Measurements from ENCODE around the gene DAPK1. TPM values are rescaled to one million over a fixed set of nuclear protein-coding genes. Genes with fewer than 3 reads are reported as not detected.

Gene DAPK1
- total and polyA plus RNA-seq, 10 of the 15 experiments (the other 5 are each of a cell fraction or from before 2014, with no cell fraction given): 8.2 to 94.7 (median 51.6) TPM

GRCh38 chr9:87725356-87725899 lies 227.8 kb downstream of the DAPK1 start:
- intact Hi-C loops (cut with micrococcal nuclease; ENCODE audit: unreplicated experiment) (no loop called here), in situ Hi-C loops (cut with MboI) (no loop called here)
- POLR2A ChIA-PET: no interaction called here
- SMC1A ChIA-PET (ENCODE audit: uncharacterized antibody, unreplicated experiment): no interaction called here
- H3K9ac ChIP-seq (ENCODE audit: control insufficient read depth, insufficient read depth, low read length): no peak overlapping the region
- H3K79me2 ChIP-seq (ENCODE audit: control insufficient read depth, insufficient read depth, low read length): no peaks in the 10 kb centered on the region
- H3K27me3 ChIP-seq (replicated peaks in 1 of 2; ENCODE audit: control insufficient read depth in 2 of 2, insufficient read depth in 2 of 2, low read length in 1 of 2): peaks cover 1 to 8% of the 10 kb centered on the region in 2 experiments
- H3K4me1 ChIP-seq (ENCODE audit: control insufficient read depth, insufficient read depth, low read length): no peaks in the 10 kb centered on the region; the same call in 1 of the 2 replicates
- ATAC-seq (no peak), FAIRE-seq (no peak), DNase-seq (ENCODE audit: low read depth, low spot score) (no peak)
- H3K9me3 ChIP-seq (replicated peaks; ENCODE audit: control insufficient read depth, insufficient read depth, low read length): no peaks in the 10 kb centered on the region; the same call in 2 of the 3 replicates
- H3K36me3 ChIP-seq (ENCODE audit: control insufficient read depth in 2 of 2, insufficient read depth in 2 of 2, low read length in 1 of 2): no peaks in the 10 kb centered on the region
- CTCF ChIA-PET: no interaction called here
- peak overlapping the region; percentile 86 for H3K4me2 ChIP-seq (ENCODE audit: control insufficient read depth, insufficient read depth)
- TF ChIP-seq MTA2 (IDR thresholded peaks at IDR 0.05; ENCODE audit: low read depth): no peak
- no peak for TF ChIP-seq MXI1 (IDR thresholded peaks at IDR 0.05; ENCODE audit: low read depth, low read length)
- no peak for TF ChIP-seq ZNF384 (IDR thresholded peaks at IDR 0.05; ENCODE audit: borderline replicate concordance, low read depth, low read length)
- BruUV-seq (replicated peaks): no TSS peak
- WGBS (ENCODE audit: insufficient coverage, insufficient replicate concordance, low lambda C conversion rate, missing lambda C conversion rate): 48% methylated on average over 25 of the region's 25 CpGs
- no peak overlapping the region for H3K27ac ChIP-seq (ENCODE audit: control insufficient read depth, insufficient read depth)
- H3K4me3 ChIP-seq: no peak overlapping the region
- H4K20me1 ChIP-seq (ENCODE audit: control insufficient read depth, insufficient read depth): no peaks in the 10 kb centered on the region
- peak overlapping the region; percentile 17; the same call in 1 of the 2 replicates for H2AFZ ChIP-seq (ENCODE audit: control insufficient read depth, low read depth, low read length)
- RAD21 ChIA-PET (ENCODE audit: unreplicated experiment): no interaction called here

- no peak for FAIRE-seq
- ATAC-seq: peak; percentile 18; the same call in 1 of the 3 replicates
- Histone ChIP-seq H3K4me1 (ENCODE audit: control insufficient read depth, insufficient read depth, low read length) (no peaks in the 10 kb centered on the region; the same call in 1 of the 2 replicates), H3K27me3 (replicated peaks in 1 of 2; ENCODE audit: control insufficient read depth in 2 of 2, insufficient read depth in 2 of 2, low read length in 1 of 2) (peaks cover 1 to 8% of the 10 kb centered on the region in 2 experiments), H3K9me3 (replicated peaks; ENCODE audit: control insufficient read depth, insufficient read depth, low read length) (no peaks in the 10 kb centered on the region; the same call in 2 of the 3 replicates), H3K79me2 (ENCODE audit: control insufficient read depth, insufficient read depth, low read length) (no peaks in the 10 kb centered on the region), H3K36me3 (ENCODE audit: control insufficient read depth in 2 of 2, insufficient read depth in 2 of 2, low read length in 1 of 2) (no peaks in the 10 kb centered on the region), H3K4me2 (ENCODE audit: control insufficient read depth, insufficient read depth) (peak within 1 kb of the TSS; percentile 86), H2AFZ (ENCODE audit: control insufficient read depth, low read depth, low read length) (peak within 1 kb of the TSS; percentile 17; the same call in 1 of the 2 replicates), H3K27ac (ENCODE audit: control insufficient read depth, insufficient read depth) (no peak within 1 kb of the TSS), H3K4me3 (no peak within 1 kb of the TSS), H4K20me1 (ENCODE audit: control insufficient read depth, insufficient read depth) (no peaks in the 10 kb centered on the region), H3K9ac (ENCODE audit: control insufficient read depth, insufficient read depth, low read length) (no peak within 1 kb of the TSS)
- ChIA-PET POLR2A (no interaction called here), SMC1A (ENCODE audit: uncharacterized antibody, unreplicated experiment) (no interaction called here), CTCF (no interaction called here), RAD21 (ENCODE audit: unreplicated experiment) (no interaction called here)
- no peak for TF ChIP-seq JUND (IDR thresholded peaks at IDR 0.05; ENCODE audit: low read depth, low read length)
- TF ChIP-seq CREB1 (IDR thresholded peaks at IDR 0.05; ENCODE audit: low read depth): no peak
- no peak for TF ChIP-seq POLR2AphosphoS2 (IDR thresholded peaks at IDR 0.05; ENCODE audit: low read depth, low read length)
- no peak for TF ChIP-seq ZNF687 (IDR thresholded peaks at IDR 0.05)
- no peak for TF ChIP-seq BCL11A (IDR thresholded peaks at IDR 0.05; ENCODE audit: low read depth, low read length)
- no peak for TF ChIP-seq IRF4 (IDR thresholded peaks at IDR 0.05; ENCODE audit: low read depth, low read length)
- no peak for TF ChIP-seq HDGF (IDR thresholded peaks at IDR 0.05)
- no peak for TF ChIP-seq FOXM1 (IDR thresholded peaks at IDR 0.05; ENCODE audit: low read depth, low read length)
- no peak for TF ChIP-seq ZNF24 (IDR thresholded peaks at IDR 0.05)
- no peak for TF ChIP-seq BHLHE40 (IDR thresholded peaks at IDR 0.05; ENCODE audit: borderline replicate concordance in 1 of 2, low read depth in 2 of 2, low read length in 1 of 2)
- no peak for DNase-seq (ENCODE audit: low read depth, low spot score)
- WGBS (ENCODE audit: insufficient coverage, insufficient replicate concordance, low lambda C conversion rate, missing lambda C conversion rate): 55% methylated on average over 51 of the region's 67 CpGs
- BruUV-seq (replicated peaks): no TSS peak
- in situ Hi-C loops (cut with MboI) (no loop called here), intact Hi-C loops (cut with micrococcal nuclease; ENCODE audit: unreplicated experiment) (no loop called here)
Observed at GRCh38 chr9:87725900-87726709, 228.4 kb downstream of the DAPK1 start, which contains the start of gene CTSL. Gene CTSL, plus strand, starts transcription at chr9:87726119. Its CDS starts 1,485 bp downstream, at chr9:87727604.
